ENCODE data around the gene LTBP2. TPM values are rescaled to one million over a fixed set of nuclear protein-coding genes. Genes with fewer than 3 reads are reported as not detected.
A peak's percentile ranks its signal among the peaks of the same experiment; 100 is the strongest.
"Not testable (repeated sequence)": the region's sequence is repeated elsewhere in the genome, so short reads cannot be mapped to it uniquely, and the experiment has no call there.

LTBP2 gene
- total RNA-seq, 2 donors from 2014 or later = 0.55 to 0.73 TPM

DNA sequence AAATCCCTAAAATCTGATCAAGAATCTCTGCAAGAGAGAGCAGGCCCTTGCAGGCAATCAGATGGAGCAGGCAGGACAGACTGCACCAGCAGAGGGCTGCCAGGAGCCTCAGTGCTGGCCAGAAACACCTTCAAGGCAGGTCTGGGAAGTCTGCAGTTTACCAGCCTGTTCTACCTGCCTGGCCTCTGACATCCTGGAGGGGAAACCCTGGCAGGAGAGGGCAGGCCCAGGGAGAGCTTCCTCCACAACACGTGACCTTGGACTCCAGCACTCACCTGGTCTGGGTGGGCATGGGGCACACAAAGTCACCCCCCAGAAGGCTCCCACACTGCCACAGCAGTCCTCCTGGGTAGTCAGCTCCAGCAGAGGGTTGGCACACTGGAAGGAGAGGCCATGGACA, 62.4 kb downstream of the LTBP2 start:
- H3K27ac Mint-ChIP-seq = no peak overlapping the region
- DNase-seq (ENCODE audit: low spot score) = no peak
- peak in 1 of 2 donors; percentile 8 for ATAC-seq

DNA sequence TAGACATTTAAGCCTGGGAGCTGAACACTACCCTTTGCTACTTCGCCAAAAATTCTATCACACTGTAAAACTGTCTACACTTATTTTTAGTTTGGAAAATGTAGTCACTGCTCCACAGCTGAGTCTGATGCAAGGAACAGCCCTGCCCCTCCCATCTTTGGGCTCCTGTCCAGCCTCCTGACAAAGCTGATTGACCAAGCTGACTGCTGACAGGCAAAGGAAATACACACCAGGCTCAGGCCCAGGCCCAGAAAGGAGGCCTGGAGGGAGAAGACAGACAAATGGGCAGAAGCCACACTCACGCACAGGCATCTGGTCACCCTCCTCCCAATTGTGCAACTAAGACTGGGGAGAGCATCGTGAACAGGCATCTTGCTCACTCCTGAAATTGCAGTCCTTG, 63.2 kb downstream of the LTBP2 start:
- Mint-ChIP-seq H3K9me3 (no peaks in the 10 kb centered on the region), H3K27me3 (peaks cover 10 to 15% of the 10 kb centered on the region in 2 donors), H3K36me3 (no peaks in the 10 kb centered on the region), H3K27ac (no peak overlapping the region), H3K4me1 (ENCODE audit: low read depth in 2 of 2) (no peaks in the 10 kb centered on the region), H3K4me3 (no peak overlapping the region)
- ATAC-seq = no peak
- DNase-seq (ENCODE audit: low spot score) = no peak

More for the DNA sequence above, 62.4 kb downstream of the LTBP2 start:
- no peak overlapping the region for H3K4me3 Mint-ChIP-seq
- H3K4me1 Mint-ChIP-seq (ENCODE audit: low read depth in 2 of 2) = no peaks in the 10 kb centered on the region
- peaks cover 17 to 19% of the 10 kb centered on the region in 2 donors for H3K27me3 Mint-ChIP-seq
- H3K9me3 Mint-ChIP-seq = no peaks in the 10 kb centered on the region
- no peaks in the 10 kb centered on the region for H3K36me3 Mint-ChIP-seq

DNA sequence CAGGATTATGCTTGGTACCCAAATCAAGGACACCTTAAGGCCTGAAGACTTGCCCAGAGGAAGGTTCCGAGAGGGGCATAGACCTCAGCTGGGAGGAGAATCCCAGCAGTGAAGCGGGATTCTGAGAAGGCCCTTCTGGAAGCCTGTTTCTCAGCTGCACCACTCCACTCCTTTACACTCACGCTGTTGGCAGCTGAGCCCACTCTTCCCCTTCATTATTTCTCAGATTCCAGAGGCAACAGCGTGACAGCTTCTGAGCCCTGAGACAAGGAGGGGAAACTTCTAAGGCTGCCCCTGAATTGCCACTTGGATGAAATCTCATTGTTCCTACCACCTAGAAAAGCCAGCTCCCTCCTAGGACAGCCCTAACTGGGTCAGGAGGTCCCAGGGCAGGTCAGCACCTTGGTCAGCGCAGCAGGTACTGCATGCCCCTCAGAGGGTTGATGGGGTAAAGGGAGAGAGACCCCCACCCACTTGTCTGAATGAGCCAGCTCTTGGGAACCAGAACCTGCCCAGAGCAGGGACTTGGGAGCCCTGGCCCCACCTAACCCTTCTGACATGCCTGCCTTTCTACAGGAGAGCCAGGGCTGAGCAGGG, 64.6 kb downstream of the LTBP2 start:
- Mint-ChIP-seq H3K4me3 (no peak overlapping the region), H3K27ac (no peak overlapping the region), H3K9me3 (no peaks in the 10 kb centered on the region), H3K4me1 (ENCODE audit: low read depth in 2 of 2) (no peaks in the 10 kb centered on the region), H3K27me3 (peaks cover 0 to 7% of the 10 kb centered on the region in 2 donors), H3K36me3 (no peaks in the 10 kb centered on the region)
- ATAC-seq = no peak
- DNase-seq (ENCODE audit: low spot score) = no peak

DNA sequence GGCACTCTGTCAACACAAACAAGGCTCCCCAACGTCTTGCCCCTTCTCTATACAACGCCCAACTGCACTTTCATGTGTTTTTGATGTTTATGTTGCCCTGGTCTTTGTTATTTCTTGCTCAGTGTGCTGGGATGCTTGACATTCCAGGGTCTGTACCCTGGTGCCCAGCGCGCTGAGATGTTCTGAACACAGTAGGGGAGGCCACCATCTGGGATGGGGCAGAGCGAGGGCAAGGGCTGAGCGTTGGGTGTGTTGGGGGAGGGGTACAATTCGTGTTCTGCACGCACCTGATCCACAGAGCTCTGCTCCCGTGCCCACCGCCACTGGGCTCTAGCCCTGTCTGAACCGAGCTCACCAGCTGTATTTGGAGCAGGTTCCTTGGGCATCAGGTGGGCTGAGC, 65.6 kb downstream of the LTBP2 start:
- no peaks in the 10 kb centered on the region for H3K9me3 Mint-ChIP-seq
- H3K27ac Mint-ChIP-seq = no peak overlapping the region
- ATAC-seq = no peak
- H3K27me3 Mint-ChIP-seq = peaks cover 0 to 6% of the 10 kb centered on the region in 2 donors
- H3K4me3 Mint-ChIP-seq = no peak overlapping the region
- H3K4me1 Mint-ChIP-seq (ENCODE audit: low read depth in 2 of 2) = no peaks in the 10 kb centered on the region
- H3K36me3 Mint-ChIP-seq = no peaks in the 10 kb centered on the region
- DNase-seq (ENCODE audit: low spot score) = peak; percentile 32

DNA sequence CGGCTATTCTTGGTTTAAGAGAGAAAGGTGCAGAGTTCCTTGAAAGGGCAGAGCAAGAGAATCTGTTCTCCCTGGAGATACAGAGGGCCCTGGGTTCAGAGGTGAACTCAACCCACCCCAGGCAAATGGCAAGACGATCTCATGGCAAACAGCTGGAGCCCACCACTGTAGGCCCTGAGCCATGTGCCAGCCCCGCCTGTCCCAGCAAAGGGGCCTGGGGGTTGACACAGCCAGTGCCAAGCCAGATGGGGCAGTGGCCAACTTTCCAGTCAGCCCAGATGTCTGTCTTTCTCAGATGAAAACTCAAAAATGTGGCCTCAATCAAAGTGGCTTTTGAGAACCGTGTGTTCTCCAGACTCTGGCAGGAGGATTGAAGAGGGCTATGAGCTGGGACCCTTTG, 66.7 kb downstream of the LTBP2 start:
- Mint-ChIP-seq H3K27ac (no peak overlapping the region), H3K36me3 (no peaks in the 10 kb centered on the region), H3K4me1 (ENCODE audit: low read depth in 2 of 2) (no peaks in the 10 kb centered on the region), H3K4me3 (no peak overlapping the region), H3K27me3 (peaks cover 0 to 5% of the 10 kb centered on the region in 2 donors), H3K9me3 (no peaks in the 10 kb centered on the region)
- no peak for ATAC-seq
- DNase-seq (ENCODE audit: low spot score) = no peak

DNA sequence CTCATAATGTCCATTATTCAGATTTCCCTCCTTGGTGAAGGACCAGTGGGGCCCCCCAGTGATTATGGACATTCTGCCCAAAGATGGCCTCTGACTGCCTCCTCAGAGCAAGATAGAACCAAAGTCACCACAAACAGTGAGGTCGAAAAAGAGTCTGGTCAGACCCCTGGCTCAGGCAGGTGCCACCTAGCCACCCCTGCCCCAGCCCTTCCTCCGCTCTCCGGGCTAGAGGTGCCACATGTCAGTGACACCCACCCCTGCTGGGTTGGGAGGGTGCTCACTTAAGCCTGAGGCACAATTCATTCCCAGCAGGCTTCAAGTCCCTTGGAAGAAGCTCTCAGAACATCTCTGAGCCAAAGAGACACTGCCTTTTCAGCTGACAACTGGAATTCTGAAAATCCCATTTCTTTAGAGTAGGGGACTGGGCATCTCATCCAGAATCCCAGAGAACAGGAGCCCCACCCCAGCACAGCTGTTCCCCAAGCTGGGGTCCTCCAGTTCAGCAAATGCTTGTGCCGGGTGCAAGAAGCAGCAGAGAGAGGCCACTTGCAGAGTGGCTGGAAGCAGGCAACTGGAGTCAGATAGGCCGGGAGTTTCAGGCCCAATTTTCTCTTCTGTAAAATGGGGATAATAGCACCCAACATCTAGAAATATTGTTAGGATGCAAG, 68.1 kb downstream of the LTBP2 start:
- H3K27ac Mint-ChIP-seq = no peak overlapping the region
- ATAC-seq (no peak), DNase-seq (ENCODE audit: low spot score) (peak; percentile 50)
- peaks cover 0 to 5% of the 10 kb centered on the region in 2 donors for H3K27me3 Mint-ChIP-seq
- no peak overlapping the region for H3K4me3 Mint-ChIP-seq
- H3K9me3 Mint-ChIP-seq = no peaks in the 10 kb centered on the region
- no peaks in the 10 kb centered on the region for H3K4me1 Mint-ChIP-seq (ENCODE audit: low read depth in 2 of 2)
- no peaks in the 10 kb centered on the region for H3K36me3 Mint-ChIP-seq

DNA sequence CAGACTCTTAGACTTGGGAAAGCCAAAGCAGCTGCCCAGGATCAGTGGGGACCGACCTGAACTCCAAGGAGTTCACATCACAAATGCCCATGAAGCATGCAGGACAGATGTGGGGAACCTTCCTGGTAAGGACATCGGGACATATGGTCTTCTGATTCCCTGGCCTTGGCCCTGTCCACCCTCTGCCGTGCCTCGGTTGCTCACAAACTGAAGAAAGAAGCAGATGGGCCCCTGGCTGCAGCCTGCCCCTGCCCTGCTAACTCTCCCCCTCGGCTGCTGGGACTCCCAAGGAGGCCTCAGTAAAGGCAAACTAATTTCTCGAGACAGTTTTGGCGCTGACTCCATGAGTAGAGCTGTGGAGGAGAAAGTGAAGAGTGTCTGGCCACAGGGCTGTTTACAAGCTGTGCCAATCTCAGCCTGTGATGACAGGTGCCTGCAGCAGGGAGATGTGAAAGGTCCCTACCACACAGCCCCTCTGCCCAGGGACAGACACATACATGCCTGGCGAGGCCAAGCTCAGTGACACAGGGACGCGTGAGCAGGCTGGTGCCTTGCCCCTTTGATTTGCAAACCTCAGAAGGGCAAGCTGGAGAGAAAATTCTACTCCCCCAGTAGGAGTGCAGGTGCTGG, 69.9 kb downstream of the LTBP2 start:
- H3K4me1 Mint-ChIP-seq (ENCODE audit: low read depth in 2 of 2) = no peaks in the 10 kb centered on the region
- ATAC-seq = no peak
- H3K4me3 Mint-ChIP-seq = no peak overlapping the region
- peaks cover 0 to 3% of the 10 kb centered on the region in 2 donors for H3K27me3 Mint-ChIP-seq
- no peaks in the 10 kb centered on the region for H3K9me3 Mint-ChIP-seq
- no peaks in the 10 kb centered on the region for H3K36me3 Mint-ChIP-seq
- H3K27ac Mint-ChIP-seq = no peak overlapping the region
- DNase-seq (ENCODE audit: low spot score) = peak; percentile 52

DNA sequence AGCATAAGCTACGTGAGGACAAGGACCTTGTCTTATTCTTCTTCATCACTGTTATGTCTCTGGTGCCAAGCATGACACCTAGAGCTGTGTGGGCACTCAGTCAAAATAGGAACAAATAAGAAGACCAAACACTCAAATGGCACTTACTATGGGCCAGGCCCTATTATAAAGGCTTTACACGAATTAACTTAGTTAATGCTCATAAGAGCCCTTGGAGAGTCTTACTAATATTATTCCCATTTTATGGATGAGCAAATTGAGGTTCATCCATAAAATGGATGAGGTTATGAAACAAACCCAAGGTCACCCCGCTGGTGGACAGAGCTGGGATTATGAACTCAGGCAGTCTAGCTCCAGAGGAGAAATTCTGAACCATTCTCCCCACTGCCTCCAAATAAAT, 70.8 kb downstream of the LTBP2 start:
- Mint-ChIP-seq H3K4me1 (ENCODE audit: low read depth in 2 of 2) (no peaks in the 10 kb centered on the region), H3K36me3 (no peaks in the 10 kb centered on the region), H3K27me3 (peaks cover under 1 to 3% of the 10 kb centered on the region in 2 donors), H3K9me3 (no peaks in the 10 kb centered on the region), H3K4me3 (no peak overlapping the region), H3K27ac (no peak overlapping the region)
- no peak for DNase-seq (ENCODE audit: low spot score)
- no peak for ATAC-seq

DNA sequence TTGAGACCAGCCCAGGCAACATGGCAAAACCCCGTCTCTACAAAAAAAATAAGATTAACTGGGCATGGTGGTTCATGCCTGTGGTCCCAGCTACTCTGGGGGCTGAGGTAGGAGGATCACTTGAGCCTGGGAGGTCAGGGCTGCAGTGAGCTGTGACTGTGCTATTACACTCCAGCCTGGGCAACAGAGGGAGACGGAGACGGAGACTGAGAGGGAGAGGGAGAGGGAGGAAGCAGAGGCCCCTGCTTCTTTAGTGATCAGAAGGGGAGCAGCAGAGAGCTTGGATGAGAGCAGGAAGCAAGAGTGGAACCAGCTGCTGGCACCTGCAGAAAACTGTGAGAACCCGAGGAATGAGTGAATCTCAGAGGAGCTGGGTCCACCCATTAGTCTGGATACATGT, 72.5 kb downstream of the LTBP2 start:
- no peak for DNase-seq (ENCODE audit: low spot score)
- H3K4me1 Mint-ChIP-seq (ENCODE audit: low read depth in 2 of 2) = no peaks in the 10 kb centered on the region
- H3K9me3 Mint-ChIP-seq = no peaks in the 10 kb centered on the region
- no peak for ATAC-seq
- H3K36me3 Mint-ChIP-seq = no peaks in the 10 kb centered on the region
- no peak overlapping the region for H3K27ac Mint-ChIP-seq
- H3K4me3 Mint-ChIP-seq = no peak overlapping the region
- peaks cover 5 to 6% of the 10 kb centered on the region in 2 donors for H3K27me3 Mint-ChIP-seq

DNA sequence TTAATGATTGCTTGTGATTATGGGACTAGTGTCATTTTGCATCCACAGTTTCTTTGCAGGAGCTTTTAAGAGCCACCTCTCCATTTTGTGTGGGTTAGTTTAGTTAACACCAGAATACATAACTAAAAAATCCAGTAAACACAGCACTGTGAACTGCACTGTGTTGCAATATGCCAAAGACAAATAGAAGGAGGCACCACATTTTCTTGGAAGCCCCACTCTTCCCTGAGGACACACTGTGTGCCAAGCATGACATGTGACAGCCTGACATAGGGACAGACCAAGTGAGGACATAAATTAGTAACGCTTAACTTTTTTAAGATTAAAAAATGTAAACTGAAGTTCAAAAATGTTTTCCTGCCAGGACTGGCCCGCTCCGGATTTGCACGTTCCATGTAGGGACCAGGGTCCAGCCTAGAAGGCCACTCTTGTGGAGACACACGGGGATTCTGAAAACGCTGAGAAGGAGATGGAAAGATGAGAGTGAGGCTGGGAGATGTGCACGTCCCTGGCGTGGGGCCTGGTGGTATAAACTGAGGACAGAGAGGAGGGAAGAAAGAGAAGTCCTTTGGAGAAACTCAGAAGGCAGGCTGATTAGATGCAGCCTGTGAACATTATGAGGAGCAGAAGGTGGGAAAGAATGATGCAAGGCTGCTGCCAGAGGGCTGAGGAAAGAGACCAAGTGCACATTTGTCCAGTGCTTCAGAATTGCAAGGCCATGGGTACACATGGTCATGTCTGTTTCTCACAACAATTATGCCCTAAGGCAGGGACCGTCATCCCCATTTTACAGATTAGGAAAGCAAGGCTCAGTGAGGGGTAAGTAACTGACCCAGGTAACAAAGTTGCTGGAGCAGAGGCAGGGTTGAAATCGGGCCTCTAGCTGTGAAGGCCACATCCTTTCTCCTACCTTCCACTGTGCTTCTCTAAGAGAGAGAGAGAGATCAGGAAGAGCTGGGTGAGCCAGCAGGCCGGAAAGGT, 73.3 kb downstream of the LTBP2 start:
- no peak for ATAC-seq
- no peaks in the 10 kb centered on the region for H3K4me1 Mint-ChIP-seq (ENCODE audit: low read depth in 2 of 2)
- DNase-seq (ENCODE audit: low spot score) = no peak
- H3K9me3 Mint-ChIP-seq = no peaks in the 10 kb centered on the region
- H3K27me3 Mint-ChIP-seq = peaks cover 5 to 6% of the 10 kb centered on the region in 2 donors
- no peak overlapping the region for H3K4me3 Mint-ChIP-seq
- H3K27ac Mint-ChIP-seq = no peak overlapping the region
- no peaks in the 10 kb centered on the region for H3K36me3 Mint-ChIP-seq

DNA sequence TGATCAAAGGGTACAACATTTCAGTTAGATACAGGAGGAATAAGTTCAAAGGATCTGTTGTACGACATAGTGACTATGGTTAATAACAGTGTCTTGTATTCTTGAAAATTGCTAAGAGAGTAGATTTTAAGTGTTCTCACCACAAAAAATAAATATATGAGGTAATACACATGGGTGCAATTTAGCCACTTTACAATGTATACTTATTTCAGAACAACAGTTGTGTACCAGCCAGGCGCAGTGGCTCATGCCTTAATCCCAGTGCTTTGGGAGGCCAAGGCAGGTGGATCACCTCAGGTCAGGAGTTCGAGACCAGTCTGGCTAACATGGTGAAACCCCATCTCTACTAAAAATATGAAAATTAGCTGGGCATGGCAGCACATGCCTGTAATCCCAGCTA, 75.7 kb downstream of the LTBP2 start:
- not testable (repeated sequence) for H3K27me3 Mint-ChIP-seq; H3K9me3 Mint-ChIP-seq; H3K36me3 Mint-ChIP-seq; H3K4me3 Mint-ChIP-seq; H3K27ac Mint-ChIP-seq; H3K4me1 Mint-ChIP-seq (ENCODE audit: low read depth in 2 of 2); ATAC-seq; DNase-seq (ENCODE audit: low spot score)

DNA sequence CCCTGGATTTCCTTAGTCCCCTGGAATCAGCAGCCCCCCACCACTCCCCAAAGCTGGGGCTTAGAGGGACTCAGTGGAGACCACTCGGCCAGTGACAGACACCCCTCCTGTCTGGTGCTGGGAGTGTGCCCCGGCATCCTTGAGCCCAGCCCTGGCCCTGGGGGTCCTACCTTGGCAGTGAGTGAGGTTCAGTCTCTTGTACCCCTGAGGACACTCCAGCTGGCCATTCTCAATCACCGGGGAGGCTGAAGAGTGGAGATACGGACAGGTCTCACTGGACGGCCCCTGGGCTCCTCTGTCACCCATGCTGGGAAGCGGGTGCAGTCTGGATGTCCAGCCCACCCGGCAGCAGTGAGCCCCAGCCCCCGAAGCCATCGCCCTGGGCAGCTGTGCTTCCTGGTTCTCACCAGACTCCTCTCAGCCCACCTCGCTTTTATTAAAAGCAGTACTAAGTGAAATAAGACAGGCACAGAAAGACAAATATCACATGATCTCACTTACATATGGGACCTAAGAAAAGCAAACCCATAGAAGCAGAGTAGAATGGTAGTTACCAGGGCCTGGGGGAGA, 76.2 kb downstream of the LTBP2 start:
- no peak for DNase-seq (ENCODE audit: low spot score)
- no peak for ATAC-seq
- Mint-ChIP-seq H3K36me3 (no peaks in the 10 kb centered on the region), H3K4me1 (ENCODE audit: low read depth in 2 of 2) (peaks cover 0 to 3% of the 10 kb centered on the region in 2 donors), H3K27ac (no peak overlapping the region), H3K9me3 (no peaks in the 10 kb centered on the region), H3K27me3 (peaks cover 5 to 7% of the 10 kb centered on the region in 2 donors), H3K4me3 (no peak overlapping the region)

DNA sequence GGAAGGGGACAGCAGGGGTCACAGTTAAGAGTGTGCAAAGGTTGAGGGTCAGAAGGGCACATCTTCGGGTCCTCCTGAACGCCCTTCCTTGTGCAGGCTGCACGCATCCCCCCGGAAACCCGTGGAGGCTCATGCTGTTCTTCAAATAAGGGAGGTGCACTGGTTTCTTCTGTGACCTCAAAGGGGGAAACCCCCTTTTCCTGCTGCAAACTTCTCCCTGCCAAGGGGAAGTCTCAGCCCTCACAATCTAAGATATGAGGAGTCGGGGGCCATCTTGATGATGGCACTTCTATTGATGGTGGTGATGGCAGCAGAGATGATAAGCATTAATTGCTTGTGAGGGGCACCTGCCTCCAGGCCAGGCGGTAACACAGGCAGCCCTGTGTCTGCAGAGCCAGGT, 78.5 kb downstream of the LTBP2 start:
- no peak overlapping the region for H3K4me3 Mint-ChIP-seq
- DNase-seq (ENCODE audit: low spot score) (no peak), ATAC-seq (no peak)
- H3K27me3 Mint-ChIP-seq = peaks cover 5 to 7% of the 10 kb centered on the region in 2 donors
- H3K9me3 Mint-ChIP-seq = no peaks in the 10 kb centered on the region
- no peak overlapping the region for H3K27ac Mint-ChIP-seq
- peaks cover 0 to 3% of the 10 kb centered on the region in 2 donors for H3K4me1 Mint-ChIP-seq (ENCODE audit: low read depth in 2 of 2)
- H3K36me3 Mint-ChIP-seq = no peaks in the 10 kb centered on the region
